Coronary artery (tissue), 2 donors: Measurements from ENCODE around the gene LINGO1.
A peak's percentile ranks its signal among the peaks of the same experiment; 100 is the strongest.

Experiments
- DNase-seq: peaks from one replicate; pipeline ENCODE4 v3.0.0-alpha.2; 2017; ENCODE audit warnings: low spot score
- H3K27ac ChIP-seq, 2 donors: fragments of 200-600 bp; sonication (generic); one replicate each; pipeline ENCODE4 v1.5.1; 2016 to 2019
- H3K4me3 ChIP-seq: fragments of 200-600 bp; sonication (generic); 2 replicates; pipeline ENCODE4 v1.5.1; 2016; ENCODE audit warnings: mild to moderate bottlenecking, moderate library complexity
- CTCF ChIP-seq: fragments of 200-600 bp; sonication (generic); IDR thresholded peaks from one replicate; pipeline ENCODE4 v1.5.1; 2019; ENCODE audit warnings: antibody characterized with exemption

LINGO1 gene

GRCh38 chr15:77627067-77627466 is 5.6 kb downstream of the LINGO1 start:
- H3K27ac ChIP-seq: no peak overlapping the region
- no peak overlapping the region for H3K4me3 ChIP-seq
- DNase-seq: no peak
- no peak for TF ChIP-seq CTCF

DNA sequence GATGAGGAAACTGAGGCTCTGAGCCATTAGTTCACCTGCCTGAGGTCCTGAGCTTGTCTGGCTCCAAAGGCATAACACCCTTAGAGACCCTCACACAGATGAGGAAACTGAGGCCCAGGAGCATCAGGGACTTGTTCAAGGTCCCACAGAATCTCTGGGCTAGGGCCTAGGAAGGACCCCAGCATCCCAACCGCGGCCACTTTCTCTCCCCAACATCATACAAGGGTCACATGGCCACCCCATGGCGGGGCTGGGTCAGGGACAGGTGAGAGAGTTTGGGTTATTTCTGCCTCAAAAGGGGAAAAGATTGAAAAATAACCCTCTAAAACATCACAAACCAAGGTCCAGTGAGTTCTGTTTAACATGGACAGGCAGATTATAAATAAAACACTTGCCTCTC is 6.7 kb downstream of the LINGO1 start:
- Histone ChIP-seq H3K4me3 (no peak overlapping the region), H3K27ac (no peak overlapping the region)
- TF ChIP-seq CTCF: no peak
- DNase-seq: no peak

GRCh38 chr15:77625376-77625775 is 7.3 kb downstream of the LINGO1 start:
- H3K27ac ChIP-seq: no peak overlapping the region
- DNase-seq: no peak
- no peak overlapping the region for H3K4me3 ChIP-seq
- no peak for TF ChIP-seq CTCF

- no peak for DNase-seq
- Histone ChIP-seq H3K27ac (no peak overlapping the region), H3K4me3 (no peak overlapping the region)
- TF ChIP-seq CTCF: no peak
These were observed 7.8 kb downstream of the LINGO1 start for GRCh38 chr15:77624868-77625267.

GRCh38 chr15:77623755-77624524 is 8.8 kb downstream of the LINGO1 start:
- H3K4me3 ChIP-seq: no peak overlapping the region
- no peak overlapping the region for H3K27ac ChIP-seq
- DNase-seq: no peak
- no peak for TF ChIP-seq CTCF

- peak overlapping the region in 1 of 2 donors; percentile 18 for H3K27ac ChIP-seq
- TF ChIP-seq CTCF: no peak
- DNase-seq: no peak
- no peak overlapping the region for H3K4me3 ChIP-seq
These were observed 9.6 kb downstream of the LINGO1 start for GRCh38 chr15:77622934-77623754.
